AG10803 (cell line): ENCODE results near the gene B3GALT4.
A peak's percentile ranks its signal among the peaks of the same experiment; 100 is the strongest.

Experiments used
- DNase-seq: peaks from one replicate; pipeline ENCODE4 v3.0.0; 2010; ENCODE audit warnings: low read depth
- H3K4me3 ChIP-seq: 2 replicates; pipeline ENCODE4 v1.5.1; 2011; ENCODE audit warnings: mild to moderate bottlenecking, low read length, control low read depth
- CTCF ChIP-seq: conservative IDR thresholded peaks from 2 replicates; pipeline ENCODE4 v1.5.1; 2011; ENCODE audit warnings: mild to moderate bottlenecking, low read length, control low read depth, inconsistent platforms

Gene B3GALT4

GRCh38 chr6:33288141-33288920, 11.4 kb downstream of the B3GALT4 start:
- peak overlapping the region; percentile 96 for H3K4me3 ChIP-seq
- DNase-seq: no peak
- TF ChIP-seq CTCF: no peak

GRCh38 chr6:33288921-33289783, 12.2 kb downstream of the B3GALT4 start, which contains the start of the genes PFDN6 and WDR46:
PFDN6 (plus strand) TSS chr6:33289601; CDS start chr6:33289857, 256 bp downstream.
WDR46 (minus strand) TSS chr6:33289239; CDS start chr6:33289170, 69 bp downstream.
- peak; percentile 88 for DNase-seq
- H3K4me3 ChIP-seq: peak within 1 kb of the TSS; percentile 96
- TF ChIP-seq CTCF: no peak

- TF ChIP-seq CTCF: no peak
- H3K4me3 ChIP-seq: peak overlapping the region; percentile 96
- DNase-seq: no peak
These were observed 12.9 kb downstream of the B3GALT4 start for GRCh38 chr6:33289784-33290315.

GRCh38 chr6:33290459-33290858, 13.5 kb downstream of the B3GALT4 start:
- peak overlapping the region; percentile 96 for H3K4me3 ChIP-seq
- DNase-seq: no peak
- no peak for TF ChIP-seq CTCF

GRCh38 chr6:33292996-33293682, 16.2 kb downstream of the B3GALT4 start:
- no peak for TF ChIP-seq CTCF
- no peak overlapping the region for H3K4me3 ChIP-seq
- DNase-seq: no peak

GRCh38 chr6:33294086-33294823, 17.3 kb downstream of the B3GALT4 start:
- TF ChIP-seq CTCF: no peak
- no peak for DNase-seq
- no peak overlapping the region for H3K4me3 ChIP-seq
